ENCODE data around the gene PPM1E. TPM values are rescaled to one million over a fixed set of nuclear protein-coding genes. Genes with fewer than 3 reads are reported as not detected.

The PPM1E gene
- total RNA-seq, 1 donor from 2014 or later = 0.31 TPM

DNA sequence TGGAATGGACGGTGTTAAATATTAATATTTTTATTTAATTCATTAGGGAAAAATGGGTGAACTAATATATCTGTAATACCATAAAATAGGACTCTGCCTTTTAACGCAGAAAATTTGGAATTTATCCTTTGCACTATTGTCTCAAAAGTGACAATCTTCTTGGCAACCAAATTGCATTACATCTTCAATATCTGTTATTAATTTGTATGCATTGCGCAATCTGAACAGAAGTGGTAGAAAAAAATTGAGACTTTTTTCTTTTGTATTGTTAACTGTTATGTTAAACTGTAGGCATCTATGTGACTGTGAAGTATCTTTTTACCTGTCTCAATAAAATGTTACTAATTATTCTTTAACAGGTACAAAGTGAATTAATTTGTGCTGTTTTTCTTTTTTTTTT lies 55.6 kb downstream of the PPM1E start:
- no peak overlapping the region for H3K4me3 Mint-ChIP-seq
- TF ChIP-seq, protein P1, sequence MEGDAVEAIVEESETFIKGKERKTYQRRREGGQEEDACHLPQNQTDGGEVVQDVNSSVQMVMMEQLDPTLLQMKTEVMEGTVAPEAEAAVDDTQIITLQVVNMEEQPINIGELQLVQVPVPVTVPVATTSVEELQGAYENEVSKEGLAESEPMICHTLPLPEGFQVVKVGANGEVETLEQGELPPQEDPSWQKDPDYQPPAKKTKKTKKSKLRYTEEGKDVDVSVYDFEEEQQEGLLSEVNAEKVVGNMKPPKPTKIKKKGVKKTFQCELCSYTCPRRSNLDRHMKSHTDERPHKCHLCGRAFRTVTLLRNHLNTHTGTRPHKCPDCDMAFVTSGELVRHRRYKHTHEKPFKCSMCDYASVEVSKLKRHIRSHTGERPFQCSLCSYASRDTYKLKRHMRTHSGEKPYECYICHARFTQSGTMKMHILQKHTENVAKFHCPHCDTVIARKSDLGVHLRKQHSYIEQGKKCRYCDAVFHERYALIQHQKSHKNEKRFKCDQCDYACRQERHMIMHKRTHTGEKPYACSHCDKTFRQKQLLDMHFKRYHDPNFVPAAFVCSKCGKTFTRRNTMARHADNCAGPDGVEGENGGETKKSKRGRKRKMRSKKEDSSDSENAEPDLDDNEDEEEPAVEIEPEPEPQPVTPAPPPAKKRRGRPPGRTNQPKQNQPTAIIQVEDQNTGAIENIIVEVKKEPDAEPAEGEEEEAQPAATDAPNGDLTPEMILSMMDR (IDR thresholded peaks at IDR 0.05; ENCODE audit: unreplicated experiment) = no peak
- H3K9me3 Mint-ChIP-seq = peaks cover 6% of the 10 kb centered on the region
- no peak overlapping the region for H3K27ac Mint-ChIP-seq
- H3K4me1 Mint-ChIP-seq = no peaks in the 10 kb centered on the region
- H3K36me3 Mint-ChIP-seq = no peaks in the 10 kb centered on the region
- peaks cover 4% of the 10 kb centered on the region for H3K27me3 Mint-ChIP-seq (ENCODE audit: low read depth)
- no peak for DNase-seq (ENCODE audit: low spot score in 2 of 2, unreplicated experiment in 2 of 2)

DNA sequence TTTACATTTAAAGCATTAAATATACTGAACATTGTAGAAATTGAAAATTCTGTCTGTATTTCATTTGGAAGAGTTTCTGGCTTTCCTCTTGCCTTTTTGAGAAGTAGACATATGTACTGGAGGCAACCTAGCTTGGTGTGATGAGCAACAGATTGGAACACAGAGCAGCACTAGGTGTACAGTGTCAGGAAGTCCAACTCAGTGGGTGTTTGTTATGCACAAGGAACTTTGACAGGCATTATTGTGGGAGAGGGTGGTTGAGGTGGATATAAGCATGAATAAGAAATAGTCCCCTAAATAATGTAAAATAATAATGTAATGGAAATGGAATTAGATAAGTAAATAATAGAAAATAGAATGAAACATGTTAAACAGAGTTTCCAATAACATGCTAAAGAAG lies 58.1 kb downstream of the PPM1E start:
- Mint-ChIP-seq H3K36me3 (no peaks in the 10 kb centered on the region), H3K27ac (no peak overlapping the region), H3K9me3 (no peaks in the 10 kb centered on the region), H3K27me3 (ENCODE audit: low read depth) (no peaks in the 10 kb centered on the region), H3K4me3 (no peak overlapping the region), H3K4me1 (no peaks in the 10 kb centered on the region)
- DNase-seq (ENCODE audit: low spot score in 2 of 2, unreplicated experiment in 2 of 2) = no peak
- TF ChIP-seq, protein P1 (IDR thresholded peaks at IDR 0.05; ENCODE audit: unreplicated experiment) = no peak

DNA sequence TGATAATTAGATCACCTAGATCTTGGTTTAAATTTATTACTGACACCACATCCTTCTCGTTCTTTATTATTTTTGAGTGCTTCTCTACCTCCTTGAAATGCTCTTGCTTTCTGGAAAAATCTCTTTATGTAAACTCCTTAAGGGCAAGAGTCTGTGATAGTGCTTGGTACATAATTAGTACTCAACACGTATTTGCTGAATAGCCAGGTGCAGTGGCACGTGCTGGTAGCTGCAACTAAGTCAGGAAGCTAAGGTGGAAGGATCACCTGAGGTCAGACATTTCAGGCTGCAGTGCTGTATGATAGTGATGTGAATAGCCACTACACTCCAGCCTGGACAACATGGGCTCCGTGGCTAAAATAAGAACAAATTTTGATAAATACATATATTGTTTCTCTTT lies 63.0 kb downstream of the PPM1E start:
- TF ChIP-seq, protein P1 (IDR thresholded peaks at IDR 0.05; ENCODE audit: unreplicated experiment) = no peak

DNA sequence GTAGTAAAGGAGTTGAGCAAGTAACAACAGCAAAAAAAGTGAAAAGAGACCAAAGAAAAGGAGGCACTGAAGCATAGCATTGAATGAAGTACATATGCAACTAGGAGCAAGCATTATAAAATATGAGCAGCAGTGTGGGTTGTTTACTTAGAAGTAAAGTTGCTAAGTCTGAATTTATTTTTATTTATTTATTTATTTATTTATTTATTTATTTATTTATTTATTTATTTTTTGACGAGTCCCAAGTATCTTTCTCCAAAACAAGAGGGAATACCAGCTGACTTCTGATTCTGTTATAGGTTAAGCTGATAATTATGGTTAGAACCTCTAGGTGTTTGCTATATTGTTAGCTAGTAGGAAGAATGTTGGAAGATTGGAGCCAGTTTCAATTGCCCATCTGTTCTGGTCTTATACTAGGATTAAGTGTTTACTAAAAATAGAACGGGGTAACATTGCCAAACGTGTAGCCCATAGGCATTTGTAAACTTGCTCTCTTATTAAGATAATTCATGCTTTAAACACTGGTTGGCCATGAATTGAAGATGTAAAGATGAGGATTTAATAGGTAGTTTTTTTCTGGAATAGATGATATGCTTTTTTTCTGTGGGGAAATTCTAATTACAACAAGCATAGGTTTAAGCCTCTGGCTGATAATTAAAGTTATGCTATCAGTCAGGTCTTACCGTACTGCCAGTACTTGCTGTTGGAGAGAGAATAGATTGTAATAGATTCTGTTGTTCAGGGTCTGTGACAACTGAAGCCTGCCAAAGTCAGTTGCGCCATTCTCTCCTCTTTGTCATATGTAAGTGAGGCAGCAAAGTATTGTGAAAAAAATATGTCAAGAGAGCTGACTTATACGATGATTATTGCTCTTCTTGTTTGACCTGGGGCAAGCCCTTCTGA lies 66.7 kb downstream of the PPM1E start:
- peaks cover 9% of the 10 kb centered on the region for H3K4me1 Mint-ChIP-seq
- no peak overlapping the region for H3K4me3 Mint-ChIP-seq
- H3K9me3 Mint-ChIP-seq = no peaks in the 10 kb centered on the region
- TF ChIP-seq, protein P1 (IDR thresholded peaks at IDR 0.05; ENCODE audit: unreplicated experiment) = no peak
- no peak overlapping the region for H3K27ac Mint-ChIP-seq
- no peak for DNase-seq (ENCODE audit: low spot score in 2 of 2, unreplicated experiment in 2 of 2)
- H3K27me3 Mint-ChIP-seq (ENCODE audit: low read depth) = peaks cover 2% of the 10 kb centered on the region
- H3K36me3 Mint-ChIP-seq = no peaks in the 10 kb centered on the region

More for the DNA sequence above, 63.0 kb downstream of the PPM1E start:
- Mint-ChIP-seq H3K4me1 (peaks cover 9% of the 10 kb centered on the region), H3K27me3 (ENCODE audit: low read depth) (peaks cover 2% of the 10 kb centered on the region), H3K36me3 (no peaks in the 10 kb centered on the region), H3K27ac (no peak overlapping the region), H3K9me3 (no peaks in the 10 kb centered on the region), H3K4me3 (no peak overlapping the region)
- no peak for DNase-seq (ENCODE audit: low spot score in 2 of 2, unreplicated experiment in 2 of 2)

DNA sequence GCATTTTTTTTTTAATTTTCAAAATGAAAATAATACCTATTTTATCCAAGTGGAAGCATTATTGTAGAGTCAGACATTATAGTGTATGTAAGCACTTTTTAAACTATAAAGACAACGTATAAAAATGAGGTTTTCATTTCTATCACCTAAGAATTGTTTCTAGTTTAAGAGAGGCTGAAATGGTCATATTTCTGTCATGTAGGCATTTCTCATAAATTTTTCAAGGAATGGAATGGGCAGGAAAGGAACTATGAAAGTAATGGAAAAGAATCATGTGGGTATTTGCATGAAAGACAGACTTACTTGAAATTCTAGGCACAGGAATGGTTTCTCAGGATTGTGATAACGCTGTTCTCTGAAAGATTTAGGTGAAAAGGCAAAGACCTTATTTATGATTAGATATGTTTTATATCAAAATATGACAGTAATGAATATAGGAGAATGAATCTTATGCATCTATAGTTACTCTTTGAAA lies 67.4 kb downstream of the PPM1E start:
- H3K27ac Mint-ChIP-seq = no peak overlapping the region
- no peaks in the 10 kb centered on the region for H3K36me3 Mint-ChIP-seq
- H3K27me3 Mint-ChIP-seq (ENCODE audit: low read depth) = peaks cover 2% of the 10 kb centered on the region
- H3K4me3 Mint-ChIP-seq = no peak overlapping the region
- no peaks in the 10 kb centered on the region for H3K9me3 Mint-ChIP-seq
- no peak for DNase-seq (ENCODE audit: low spot score in 2 of 2, unreplicated experiment in 2 of 2)
- TF ChIP-seq, protein P1 (IDR thresholded peaks at IDR 0.05; ENCODE audit: unreplicated experiment) = no peak
- H3K4me1 Mint-ChIP-seq = peaks cover 9% of the 10 kb centered on the region

Measured in mesothelial cell of epicardium (in vitro differentiated cells).